ENCODE data around the gene C1R. TPM values are rescaled to one million over a fixed set of nuclear protein-coding genes. Genes with fewer than 3 reads are reported as not detected.

C1R gene
- total RNA-seq (1 to 10 TPM; 1.6 to 7.2 (median 4.8) TPM), polyA plus RNA-seq (1 to 10 TPM; 1.0 to 2.9 TPM), total RNA-seq (2.4 reads per million, percentile 12 among the genes with 10 or more reads in this experiment)

GRCh38 chr12:7092229-7092985 lies at the start of gene C1R:
C1R (minus strand) TSS chr12:7092445; CDS start chr12:7092388, 57 bp downstream.
- no peaks in the 10 kb centered on the region for H3K9me3 ChIP-seq (ENCODE audit: control insufficient read depth in 2 of 3, low read length in 3 of 3)
- H3K4me1 ChIP-seq (ENCODE audit: control insufficient read depth in 2 of 2, insufficient read depth in 2 of 2, low read length in 2 of 2) = peaks cover 7 to 8% of the 10 kb centered on the region in 2 donors
- no peaks in the 10 kb centered on the region for H3K27me3 Mint-ChIP-seq
- H3K4me3 ChIP-seq (ENCODE audit: low read length) = peak within 1 kb of the TSS; percentile 66
- intact Hi-C loops (cut with micrococcal nuclease) = loop anchor here (1.0 to 5.0 kb wide), 9 partner anchors 16 to 225 kb away; partner anchors contain the start of genes C12orf57 (in 2 of the 2), LPCAT3 (in 2 of the 2), C1RL (in 1 of the 2) and EMG1 (in 1 of the 2)
- H3K4me1 Mint-ChIP-seq = peaks cover 0 to 14% (median 9%) of the 10 kb centered on the region in 7 donors
- DNase-seq (peak; percentile 46 to 71 (median 64)), ATAC-seq (peak; percentile 81)
- H3K9me3 Mint-ChIP-seq = no peaks in the 10 kb centered on the region
- H3K27ac Mint-ChIP-seq = peak within 1 kb of the TSS in 8 of 9 donors; percentile 65 to 94 (median 78)
- peaks cover 0 to 2% (median 0%) of the 10 kb centered on the region in 5 donors for H3K36me3 Mint-ChIP-seq
- peak within 1 kb of the TSS; percentile 44 for H3K27ac ChIP-seq (ENCODE audit: low read depth, low read length)
- no peaks in the 10 kb centered on the region for H3K27me3 ChIP-seq (ENCODE audit: control insufficient read depth in 2 of 2, insufficient read depth in 2 of 2, low read length in 2 of 2)
- ChIA-PET CTCF (interaction anchor here (0.7 to 2.1 kb wide), 8 partner anchors 16 to 788 kb away, joined by 3 to 14 read pairs (median 4); partner anchors contain the start of gene C1RL), POLR2A (interaction anchor here (0.5 to 0.9 kb wide), 3 partner anchors 11 to 1035 kb away, joined by 3 read pairs; no protein-coding TSS in a partner anchor)
- no peaks in the 10 kb centered on the region for H3K36me3 ChIP-seq (ENCODE audit: control insufficient read depth in 2 of 3, insufficient read depth in 3 of 3, low read length in 3 of 3)
- H3K4me3 Mint-ChIP-seq = peak within 1 kb of the TSS; percentile 76 to 91 (median 86)

- POLR2A ChIA-PET = interaction anchor here (0.6 kb wide), 1 partner anchor 11 kb away, joined by 3 read pairs; no protein-coding TSS in a partner anchor
- no peak overlapping the region for H3K4me3 Mint-ChIP-seq
- Histone ChIP-seq H3K36me3 (ENCODE audit: control insufficient read depth in 2 of 3, insufficient read depth in 3 of 3, low read length in 3 of 3) (peaks cover 0 to 31% (median 0%) of the 10 kb centered on the region in 3 experiments), H3K27ac (ENCODE audit: low read depth, low read length) (no peak overlapping the region), H3K4me3 (ENCODE audit: low read length) (no peak overlapping the region), H3K9me3 (ENCODE audit: control insufficient read depth in 2 of 3, low read length in 3 of 3) (no peaks in the 10 kb centered on the region), H3K27me3 (ENCODE audit: control insufficient read depth in 2 of 2, insufficient read depth in 2 of 2, low read length in 2 of 2) (no peaks in the 10 kb centered on the region), H3K4me1 (ENCODE audit: control insufficient read depth in 2 of 2, insufficient read depth in 2 of 2, low read length in 2 of 2) (peaks cover 0 to 3% of the 10 kb centered on the region in 2 donors)
- peak overlapping the region in 3 of 9 donors; percentile 23 to 76 (median 58) for H3K27ac Mint-ChIP-seq
- ATAC-seq = no peak
- H3K9me3 Mint-ChIP-seq = no peaks in the 10 kb centered on the region
- H3K4me1 Mint-ChIP-seq = peaks cover 0 to 16% (median 5%) of the 10 kb centered on the region in 7 donors
- H3K27me3 Mint-ChIP-seq = no peaks in the 10 kb centered on the region
- intact Hi-C loops (cut with micrococcal nuclease) = loop anchor here (1.0 to 2.0 kb wide), 3 partner anchors 47 to 497 kb away; no protein-coding TSS in a partner anchor
- peaks cover 1 to 49% (median 25%) of the 10 kb centered on the region in 5 donors for H3K36me3 Mint-ChIP-seq
- DNase-seq = no peak
- CTCF ChIA-PET = interaction anchor here (0.6 to 2.7 kb wide), 11 partner anchors 9 to 1097 kb away, joined by 3 to 11 read pairs (median 4); partner anchors contain the start of genes C1RL and PEX5
These were observed 49.2 kb upstream of the C1R start for GRCh38 chr12:7141351-7142005.

GRCh38 chr12:7139200-7139599 lies 47.0 kb upstream of the C1R start:
- peaks cover 0 to 48% (median 0%) of the 10 kb centered on the region in 3 experiments for H3K36me3 ChIP-seq (ENCODE audit: control insufficient read depth in 2 of 3, insufficient read depth in 3 of 3, low read length in 3 of 3)

GRCh38 chr12:7137908-7138307 lies 45.7 kb upstream of the C1R start:
- Mint-ChIP-seq H3K27me3 (no peaks in the 10 kb centered on the region), H3K27ac (peak overlapping the region in 2 of 9 donors; percentile 17 to 28), H3K4me1 (peaks cover 0 to 13% (median 5%) of the 10 kb centered on the region in 7 donors), H3K4me3 (no peak overlapping the region), H3K9me3 (peaks cover 0 to 1% (median 0%) of the 10 kb centered on the region in 11 donors), H3K36me3 (peaks cover 8 to 62% (median 23%) of the 10 kb centered on the region in 5 donors)
- CTCF ChIA-PET = no interaction called here
- H3K27me3 ChIP-seq (ENCODE audit: control insufficient read depth in 2 of 2, insufficient read depth in 2 of 2, low read length in 2 of 2) = no peaks in the 10 kb centered on the region
- H3K4me3 ChIP-seq (ENCODE audit: low read length) = no peak overlapping the region
- no peaks in the 10 kb centered on the region for H3K9me3 ChIP-seq (ENCODE audit: control insufficient read depth in 2 of 3, low read length in 3 of 3)
- POLR2A ChIA-PET = no interaction called here
- DNase-seq (no peak), ATAC-seq (no peak)
- H3K36me3 ChIP-seq (ENCODE audit: control insufficient read depth in 2 of 3, insufficient read depth in 3 of 3, low read length in 3 of 3) = peaks cover 0 to 40% (median 0%) of the 10 kb centered on the region in 3 experiments
- no peak overlapping the region for H3K27ac ChIP-seq (ENCODE audit: low read depth, low read length)
- peaks cover 0 to 3% of the 10 kb centered on the region in 2 donors for H3K4me1 ChIP-seq (ENCODE audit: control insufficient read depth in 2 of 2, insufficient read depth in 2 of 2, low read length in 2 of 2)
- intact Hi-C loops (cut with micrococcal nuclease) = no loop called here

More at GRCh38 chr12:7139200-7139599, 47.0 kb upstream of the C1R start:
- ChIA-PET CTCF (interaction anchor here (1.1 to 2.7 kb wide), 2 partner anchors 11 to 50 kb away, joined by 3 to 11 read pairs; partner anchors contain the start of gene PEX5), POLR2A (no interaction called here)
- Histone ChIP-seq H3K4me3 (ENCODE audit: low read length) (no peak overlapping the region), H3K27ac (ENCODE audit: low read depth, low read length) (no peak overlapping the region), H3K4me1 (ENCODE audit: control insufficient read depth in 2 of 2, insufficient read depth in 2 of 2, low read length in 2 of 2) (peaks cover 0 to 3% of the 10 kb centered on the region in 2 donors), H3K9me3 (ENCODE audit: control insufficient read depth in 2 of 3, low read length in 3 of 3) (no peaks in the 10 kb centered on the region), H3K27me3 (ENCODE audit: control insufficient read depth in 2 of 2, insufficient read depth in 2 of 2, low read length in 2 of 2) (no peaks in the 10 kb centered on the region)
- peaks cover 8 to 59% (median 23%) of the 10 kb centered on the region in 5 donors for H3K36me3 Mint-ChIP-seq
- no peaks in the 10 kb centered on the region for H3K27me3 Mint-ChIP-seq
- no peak for DNase-seq
- no peaks in the 10 kb centered on the region for H3K9me3 Mint-ChIP-seq
- ATAC-seq = no peak
- H3K4me1 Mint-ChIP-seq = peaks cover 0 to 9% (median 5%) of the 10 kb centered on the region in 7 donors
- intact Hi-C loops (cut with micrococcal nuclease) = no loop called here
- peak overlapping the region in 1 of 9 donors; percentile 44 for H3K27ac Mint-ChIP-seq
- H3K4me3 Mint-ChIP-seq = no peak overlapping the region

- no peak overlapping the region for H3K4me3 ChIP-seq (ENCODE audit: low read length)
- no peak for ATAC-seq
- peaks cover 10 to 20% (median 11%) of the 10 kb centered on the region in 7 donors for H3K4me1 Mint-ChIP-seq
- no peak overlapping the region for H3K27ac ChIP-seq (ENCODE audit: low read depth, low read length)
- H3K27me3 ChIP-seq (ENCODE audit: control insufficient read depth in 2 of 2, insufficient read depth in 2 of 2, low read length in 2 of 2) = no peaks in the 10 kb centered on the region
- no peaks in the 10 kb centered on the region for H3K9me3 ChIP-seq (ENCODE audit: control insufficient read depth in 2 of 3, low read length in 3 of 3)
- H3K9me3 Mint-ChIP-seq = peaks cover 0 to 1% (median 0%) of the 10 kb centered on the region in 11 donors
- H3K4me3 Mint-ChIP-seq = no peak overlapping the region
- H3K36me3 Mint-ChIP-seq = peaks cover 8 to 57% (median 23%) of the 10 kb centered on the region in 5 donors
- no peak for DNase-seq
- H3K27me3 Mint-ChIP-seq = no peaks in the 10 kb centered on the region
- H3K4me1 ChIP-seq (ENCODE audit: control insufficient read depth in 2 of 2, insufficient read depth in 2 of 2, low read length in 2 of 2) = peaks cover under 1 to 4% of the 10 kb centered on the region in 2 donors
- ChIA-PET POLR2A (no interaction called here), CTCF (no interaction called here)
- peaks cover 0 to 39% (median 0%) of the 10 kb centered on the region in 3 experiments for H3K36me3 ChIP-seq (ENCODE audit: control insufficient read depth in 2 of 3, insufficient read depth in 3 of 3, low read length in 3 of 3)
- no peak overlapping the region for H3K27ac Mint-ChIP-seq
- intact Hi-C loops (cut with micrococcal nuclease) = no loop called here
These were observed 44.4 kb upstream of the C1R start for GRCh38 chr12:7136676-7137075.

- ATAC-seq (no peak), DNase-seq (no peak)
- peaks cover 7 to 9% of the 10 kb centered on the region in 2 donors for H3K4me1 ChIP-seq (ENCODE audit: control insufficient read depth in 2 of 2, insufficient read depth in 2 of 2, low read length in 2 of 2)
- H3K36me3 Mint-ChIP-seq = peaks cover 8 to 52% (median 23%) of the 10 kb centered on the region in 5 donors
- H3K4me1 Mint-ChIP-seq = peaks cover 14 to 24% (median 17%) of the 10 kb centered on the region in 7 donors
- CTCF ChIA-PET = interaction anchor here (0.5 kb wide), 1 partner anchor 115 kb away, joined by 3 read pairs; no protein-coding TSS in a partner anchor
- intact Hi-C loops (cut with micrococcal nuclease) = no loop called here
- H3K27me3 Mint-ChIP-seq = no peaks in the 10 kb centered on the region
- no peaks in the 10 kb centered on the region for H3K9me3 ChIP-seq (ENCODE audit: control insufficient read depth in 2 of 3, low read length in 3 of 3)
- H3K36me3 ChIP-seq (ENCODE audit: control insufficient read depth in 2 of 3, insufficient read depth in 3 of 3, low read length in 3 of 3) = peaks cover 0 to 36% (median 0%) of the 10 kb centered on the region in 3 experiments
- H3K27ac ChIP-seq (ENCODE audit: low read depth, low read length) = no peak overlapping the region
- no peak overlapping the region for H3K27ac Mint-ChIP-seq
- H3K9me3 Mint-ChIP-seq = peaks cover 0 to 1% (median 0%) of the 10 kb centered on the region in 11 donors
- no peak overlapping the region for H3K4me3 Mint-ChIP-seq
- H3K27me3 ChIP-seq (ENCODE audit: control insufficient read depth in 2 of 2, insufficient read depth in 2 of 2, low read length in 2 of 2) = no peaks in the 10 kb centered on the region
- POLR2A ChIA-PET = no interaction called here
- H3K4me3 ChIP-seq (ENCODE audit: low read length) = no peak overlapping the region
These were observed 43.8 kb upstream of the C1R start for GRCh38 chr12:7136071-7136470.
